ENCODE data around the gene CAVIN1. TPM values are rescaled to one million over a fixed set of nuclear protein-coding genes. Genes with fewer than 3 reads are reported as not detected.
A peak's percentile ranks its signal among the peaks of the same experiment; 100 is the strongest.
"Not testable (repeated sequence)": the region's sequence is repeated elsewhere in the genome, so short reads cannot be mapped to it uniquely, and the experiment has no call there.

CAVIN1 gene
- total RNA-seq, 4 donors from 2014 or later: 615 to 1,266 (median 897) TPM

GRCh38 chr17:42405076-42405475 is 18.0 kb downstream of the CAVIN1 start:
- H3K4me3 ChIP-seq: no peak overlapping the region
- H3K27ac ChIP-seq: peak overlapping the region in 3 of 4 donors; percentile 69 to 99 (median 90)
- WGBS, 2 donors (ENCODE audit: low coverage in 1 of 2): 84% methylated on average over 13 of the region's 35 CpGs; no CpG with 5 or more reads in 1 of the 2 donors
- peaks cover 0 to 36% of the 10 kb centered on the region in 2 donors for H3K36me3 ChIP-seq
- no peak for ATAC-seq
- peaks cover 20 to 98% (median 50%) of the 10 kb centered on the region in 3 donors for H3K4me1 ChIP-seq
- H3K27me3 ChIP-seq: no peaks in the 10 kb centered on the region
- TF ChIP-seq POLR2AphosphoS5 (IDR thresholded peaks at IDR 0.05) (no peak), CTCF (IDR thresholded peaks at IDR 0.05) (no peak), POLR2A (IDR thresholded peaks at IDR 0.05) (no peak), EP300 (IDR thresholded peaks at IDR 0.05) (no peak)
- no peaks in the 10 kb centered on the region for H3K9me3 ChIP-seq

GRCh38 chr17:42404326-42405055 is 18.6 kb downstream of the CAVIN1 start:
- 62 to 71% methylated on average over 14 to 16 of the region's 63 CpGs for WGBS, 2 donors (ENCODE audit: low coverage in 1 of 2)
- Histone ChIP-seq H3K4me3 (no peak overlapping the region), H3K27ac (peak overlapping the region in 3 of 4 donors; percentile 69 to 99 (median 90)), H3K27me3 (no peaks in the 10 kb centered on the region), H3K9me3 (no peaks in the 10 kb centered on the region), H3K36me3 (peaks cover 0 to 36% of the 10 kb centered on the region in 2 donors), H3K4me1 (peaks cover 17 to 98% (median 48%) of the 10 kb centered on the region in 3 donors)
- no peak for ATAC-seq
- TF ChIP-seq EP300 (IDR thresholded peaks at IDR 0.05) (no peak), POLR2AphosphoS5 (IDR thresholded peaks at IDR 0.05) (no peak), POLR2A (IDR thresholded peaks at IDR 0.05) (no peak), CTCF (IDR thresholded peaks at IDR 0.05) (no peak)

- H3K27ac ChIP-seq: peak overlapping the region in 3 of 4 donors; percentile 55 to 99 (median 69)
- H3K27me3 ChIP-seq: no peaks in the 10 kb centered on the region
- no peaks in the 10 kb centered on the region for H3K9me3 ChIP-seq
- H3K4me1 ChIP-seq: peaks cover 8 to 98% (median 37%) of the 10 kb centered on the region in 3 donors
- H3K4me3 ChIP-seq: no peak overlapping the region
- WGBS, 2 donors (ENCODE audit: low coverage in 1 of 2): 53 to 100% methylated on average over 1 to 3 of the region's 6 CpGs
- no peak for ATAC-seq
- peaks cover 0 to 36% of the 10 kb centered on the region in 2 donors for H3K36me3 ChIP-seq
- TF ChIP-seq POLR2A (IDR thresholded peaks at IDR 0.05) (no peak), CTCF (IDR thresholded peaks at IDR 0.05) (peak in 1 of 4 experiments; percentile 31), EP300 (IDR thresholded peaks at IDR 0.05) (no peak), POLR2AphosphoS5 (IDR thresholded peaks at IDR 0.05) (no peak)
Observed at GRCh38 chr17:42403150-42403549, 19.9 kb downstream of the CAVIN1 start.

GRCh38 chr17:42402117-42402516 is 20.9 kb downstream of the CAVIN1 start:
- ATAC-seq: no peak
- Histone ChIP-seq H3K4me1 (peaks cover 7 to 92% (median 28%) of the 10 kb centered on the region in 3 donors), H3K9me3 (no peaks in the 10 kb centered on the region), H3K27ac (peak overlapping the region in 3 of 4 donors; percentile 38 to 99 (median 69)), H3K27me3 (no peaks in the 10 kb centered on the region), H3K36me3 (peaks cover 0 to 36% of the 10 kb centered on the region in 2 donors), H3K4me3 (no peak overlapping the region)
- TF ChIP-seq EP300 (IDR thresholded peaks at IDR 0.05): no peak
- WGBS, 2 donors (ENCODE audit: low coverage in 1 of 2): 0 to 9% methylated on average over 3 of the region's 3 CpGs

- H3K27me3 ChIP-seq, H3K9me3 ChIP-seq, H3K4me3 ChIP-seq, ATAC-seq: not testable (repeated sequence)
- H3K36me3 ChIP-seq: peaks cover 0 to 36% of the 10 kb centered on the region in 2 donors
- peaks cover 3 to 80% (median 16%) of the 10 kb centered on the region in 3 donors for H3K4me1 ChIP-seq
- H3K27ac ChIP-seq: peak overlapping the region in 3 of 4 donors; percentile 15 to 68 (median 46)
- 43 to 55% methylated on average over 3 to 7 of the region's 8 CpGs for WGBS, 2 donors (ENCODE audit: low coverage in 1 of 2)
Observed at GRCh38 chr17:42400844-42401375, 22.1 kb downstream of the CAVIN1 start.
